DMS153 (cell line): ENCODE measurements around the gene KIF26B.
A peak's percentile ranks its signal among the peaks of the same experiment; 100 is the strongest.

Source experiments
- DNase-seq: peaks from one replicate; lab custom pipeline; 2025; lab: John Stamatoyannopoulos, UW

Gene KIF26B

DNA sequence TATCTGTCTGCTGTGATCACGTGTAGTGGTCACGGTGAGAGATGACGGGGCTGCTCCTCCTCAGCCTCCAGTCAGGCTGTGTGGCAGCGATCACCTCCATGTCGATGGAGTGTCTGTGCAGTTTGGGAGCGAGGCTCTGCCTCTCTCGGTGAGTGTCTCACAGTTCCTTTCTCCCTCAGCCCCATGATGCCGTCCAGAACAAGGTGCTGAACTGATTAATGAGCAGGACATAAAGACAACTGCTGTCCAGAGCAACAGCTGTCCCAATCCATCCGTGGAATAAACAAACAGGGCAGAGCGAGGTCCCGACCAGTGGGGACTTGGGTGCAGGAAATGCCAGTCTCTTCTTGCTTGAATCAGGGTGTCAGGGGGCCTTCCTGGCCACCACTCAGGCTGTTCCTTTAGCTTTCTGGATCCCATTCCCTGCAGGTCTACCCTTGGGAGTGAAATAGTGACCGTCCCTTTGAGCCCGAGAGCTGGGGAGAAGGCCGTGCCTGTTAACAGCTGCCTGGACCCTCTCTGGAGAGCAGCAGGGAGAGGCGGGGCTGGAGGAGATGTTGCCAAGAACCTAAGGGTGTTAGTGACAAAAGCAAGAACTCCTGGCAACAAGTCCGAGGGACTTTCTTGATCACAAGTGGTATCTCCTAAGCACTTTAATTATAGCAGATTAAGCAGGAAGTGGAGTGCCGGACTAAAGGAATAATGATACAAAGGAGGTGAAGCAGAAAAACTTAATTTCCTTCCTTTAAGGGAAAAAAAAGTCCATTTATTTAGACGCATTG lies 443.9 kb downstream of the KIF26B start:
- no peak for DNase-seq

DNA sequence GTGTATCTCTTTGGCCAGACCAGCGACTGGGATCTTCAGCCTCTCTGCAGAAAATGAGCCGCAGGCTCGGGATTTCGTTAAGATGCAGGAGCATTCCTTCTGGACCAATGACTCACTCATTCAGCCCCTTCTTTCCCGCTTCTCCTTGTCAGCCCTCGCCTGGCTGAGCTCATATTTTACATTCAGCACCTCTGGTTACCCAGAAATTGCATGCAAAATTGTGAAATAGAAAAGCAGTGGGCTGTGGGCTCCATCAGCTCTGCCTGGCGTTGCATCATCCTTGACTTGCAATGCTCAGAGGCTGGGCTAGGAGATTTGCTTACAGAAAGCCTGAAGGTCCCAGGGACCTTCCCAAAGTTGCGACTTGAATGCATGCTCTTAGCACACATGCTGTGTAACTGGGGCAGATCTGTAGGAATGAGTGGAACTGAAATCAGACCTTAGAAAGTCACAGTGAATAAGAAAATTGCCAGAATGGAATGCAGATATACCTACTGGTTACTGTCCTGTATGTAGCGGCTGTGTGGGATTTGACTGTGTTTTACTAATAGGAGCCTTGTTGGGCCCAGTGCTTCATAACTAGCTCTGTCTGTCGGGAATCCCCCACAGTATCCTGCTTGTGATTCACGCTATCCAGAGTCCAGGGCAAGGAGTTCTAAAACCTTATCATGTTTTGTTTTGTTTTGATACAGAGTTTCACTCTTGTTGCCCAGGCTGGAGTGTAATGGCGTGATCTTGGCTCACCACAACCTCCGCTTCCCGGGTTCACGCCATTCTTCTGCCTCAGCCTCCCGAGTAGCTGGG lies 444.8 kb downstream of the KIF26B start:
- DNase-seq, result no peak

DNA sequence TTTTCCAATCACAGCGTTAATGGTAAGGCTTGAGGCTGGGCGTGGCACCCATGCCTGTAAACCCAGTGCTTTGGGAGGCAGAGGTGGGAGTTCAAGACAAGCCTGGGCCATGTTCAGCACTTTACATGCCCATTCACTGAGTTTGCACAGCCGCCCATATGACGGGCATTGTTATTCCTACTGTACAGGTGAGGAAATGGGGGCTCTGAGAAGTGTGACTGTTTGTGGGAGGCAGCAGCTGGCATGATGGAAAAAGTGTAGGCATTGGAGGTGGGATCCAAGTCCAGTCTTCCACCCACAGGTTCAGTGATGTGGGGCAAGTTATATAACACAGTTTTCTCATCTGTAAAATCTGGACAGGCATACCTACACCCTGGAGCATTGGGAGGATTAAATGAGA lies 445.9 kb downstream of the KIF26B start:
- DNase-seq, result no peak

DNA sequence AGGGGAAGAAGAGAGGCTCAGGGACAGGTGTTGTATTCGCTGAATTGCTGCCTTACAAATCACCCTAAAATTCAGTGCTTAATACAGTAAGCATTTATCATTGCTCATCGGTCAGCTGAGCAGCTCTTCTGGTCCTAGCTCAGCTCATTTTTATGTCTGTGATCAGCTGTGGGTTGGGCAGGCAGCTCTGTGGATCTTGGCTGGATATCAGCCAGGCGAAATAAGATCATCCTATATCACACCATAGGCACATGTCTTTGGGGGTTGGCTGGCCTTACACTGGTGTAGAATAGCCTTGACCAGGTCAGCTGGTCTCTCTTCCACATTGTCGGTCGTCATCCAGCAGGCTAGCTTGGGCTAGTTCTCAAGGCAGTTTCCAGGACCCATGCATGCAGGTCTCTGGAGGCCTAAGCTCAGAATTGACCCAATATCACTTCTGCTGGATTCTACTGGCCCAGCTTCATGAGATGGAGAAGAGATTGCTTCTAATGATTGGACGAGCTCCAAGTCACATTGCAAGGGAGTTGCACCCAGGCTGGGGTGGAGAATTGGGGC lies 448.6 kb downstream of the KIF26B start:
- DNase-seq, result no peak

DNA sequence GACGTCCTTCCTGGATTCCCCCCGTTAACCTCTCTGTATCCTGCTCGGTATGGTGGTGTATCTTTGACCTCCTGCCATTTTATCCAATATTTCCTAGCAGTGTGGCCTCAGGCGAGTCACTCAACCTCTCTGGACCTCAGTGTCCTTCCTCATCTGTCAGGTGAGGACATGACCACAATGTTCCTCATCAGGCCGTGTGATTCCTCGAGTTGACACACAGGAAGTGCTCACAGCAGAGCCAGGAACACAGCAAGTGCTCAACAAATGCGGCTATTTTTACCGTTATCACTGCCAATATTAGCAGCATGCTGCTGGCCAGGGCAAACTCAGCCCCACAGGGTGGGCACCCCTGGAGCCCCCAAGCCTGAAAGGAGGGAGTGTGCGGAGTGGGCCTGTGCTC lies 450.2 kb downstream of the KIF26B start:
- no peak for DNase-seq

DNA sequence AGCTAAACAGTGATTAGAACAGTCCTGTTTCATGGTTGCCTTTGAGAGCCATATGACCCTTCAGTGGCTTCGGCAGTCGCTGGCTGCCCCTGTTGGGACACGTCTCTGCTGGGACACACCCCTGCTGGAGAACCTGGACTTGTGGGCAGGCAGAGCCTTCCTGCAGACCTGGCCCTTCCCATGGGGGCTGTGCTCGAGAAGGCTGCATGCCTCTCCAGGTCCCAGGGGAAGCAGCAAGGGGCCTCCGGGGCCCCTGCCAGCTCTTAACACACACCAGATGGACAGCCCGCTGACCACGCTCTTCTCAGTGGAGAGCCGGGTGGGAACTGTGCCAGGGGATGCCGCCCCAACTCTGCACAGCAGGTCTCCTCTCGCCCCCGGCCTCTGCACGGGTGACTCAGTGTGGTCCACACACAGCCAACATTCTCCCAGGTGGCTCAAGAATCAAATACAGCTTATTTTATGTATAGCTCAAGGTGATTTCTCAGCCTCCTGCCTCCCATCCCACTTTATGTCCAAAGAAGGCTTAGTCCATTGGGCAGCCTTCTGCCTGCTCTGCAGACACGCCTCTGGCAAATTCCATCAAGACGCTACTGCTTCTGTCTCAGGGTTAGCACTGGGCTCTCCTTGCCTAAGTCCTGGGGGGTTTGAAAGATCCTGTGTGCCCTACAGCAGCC lies 450.8 kb downstream of the KIF26B start:
- no peak for DNase-seq

DNA sequence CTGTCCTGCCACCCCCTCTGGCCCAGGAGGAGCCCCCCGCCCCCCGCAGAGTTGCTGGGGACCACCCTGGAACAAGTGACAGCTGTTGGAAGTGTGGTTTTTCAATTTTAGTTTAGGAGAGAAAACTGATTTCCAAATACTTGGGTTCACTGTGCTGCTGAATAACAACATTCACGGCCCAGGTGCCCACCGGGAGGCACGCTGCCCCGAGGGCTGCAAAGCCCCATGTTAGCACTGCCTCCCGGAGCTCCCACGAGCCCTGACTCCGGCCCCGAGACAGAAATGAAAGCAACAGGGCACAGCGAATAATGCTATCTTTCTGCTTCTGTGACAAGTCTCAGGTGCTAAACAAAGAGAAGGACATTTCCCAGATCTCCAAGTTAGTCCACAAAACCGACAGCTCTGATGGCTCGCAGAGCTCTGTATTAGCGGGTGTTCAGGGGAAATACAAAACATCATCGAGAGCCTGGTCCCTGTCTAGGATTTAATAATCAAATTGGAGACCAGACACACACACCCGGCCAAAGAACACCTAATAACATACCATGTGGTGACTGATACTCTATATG lies 451.5 kb downstream of the KIF26B start:
- DNase-seq, result no peak

DNA sequence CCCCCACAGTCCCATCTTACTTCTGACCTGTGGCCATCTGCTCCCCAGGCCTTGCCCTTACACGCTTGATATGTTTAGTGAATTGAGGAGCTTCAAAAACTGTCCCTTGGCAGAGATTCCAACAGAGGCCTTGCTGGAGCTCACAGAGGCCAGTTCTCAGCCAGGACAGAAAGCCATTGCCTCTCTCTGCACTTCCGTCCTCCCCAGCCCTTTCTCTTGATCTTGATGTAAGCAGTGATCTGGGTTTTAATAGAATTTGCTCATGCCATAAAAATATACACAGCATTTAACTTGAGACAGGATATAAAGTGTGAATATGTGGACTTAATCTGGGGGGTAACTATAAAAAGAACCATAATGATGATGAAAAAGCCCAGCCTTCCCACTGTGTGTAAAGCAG lies 453.5 kb downstream of the KIF26B start:
- no peak for DNase-seq

DNA sequence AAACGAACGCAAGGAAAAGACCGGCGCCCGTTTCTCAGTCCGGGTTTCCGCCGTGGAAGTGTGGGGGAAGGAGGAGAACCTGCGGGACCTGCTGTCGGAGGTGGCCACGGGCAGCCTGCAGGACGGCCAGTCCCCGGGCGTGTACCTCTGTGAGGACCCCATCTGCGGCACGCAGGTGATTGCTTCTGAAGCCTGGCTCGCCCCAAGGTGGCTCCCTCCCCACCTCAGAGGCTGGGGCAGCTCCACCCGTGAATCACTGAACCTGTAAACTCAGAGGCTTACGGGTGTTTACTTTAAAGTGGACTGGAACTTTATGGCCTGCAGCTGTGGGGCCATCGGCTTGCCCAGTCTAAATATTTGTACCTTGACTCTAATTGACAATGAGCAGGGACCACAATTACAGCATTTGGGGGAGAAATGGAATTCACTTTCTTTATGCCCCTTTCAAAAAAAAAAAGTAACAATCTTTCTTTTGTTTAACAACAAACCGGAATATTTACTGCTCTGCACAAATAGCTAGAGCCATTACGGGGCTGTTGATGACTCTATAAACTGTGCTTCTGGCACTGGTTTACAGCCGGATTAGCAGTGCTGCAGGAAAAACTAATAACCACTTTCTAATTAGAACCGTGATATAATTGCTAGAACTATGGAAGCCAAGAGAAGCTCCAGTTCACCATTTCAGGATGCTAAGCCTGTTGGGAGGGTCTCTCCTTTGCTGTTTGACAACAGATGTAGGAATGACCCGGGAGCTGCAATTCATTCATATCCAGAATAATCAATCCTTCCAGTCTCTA lies 454.8 kb downstream of the KIF26B start:
- DNase-seq, result no peak

DNA sequence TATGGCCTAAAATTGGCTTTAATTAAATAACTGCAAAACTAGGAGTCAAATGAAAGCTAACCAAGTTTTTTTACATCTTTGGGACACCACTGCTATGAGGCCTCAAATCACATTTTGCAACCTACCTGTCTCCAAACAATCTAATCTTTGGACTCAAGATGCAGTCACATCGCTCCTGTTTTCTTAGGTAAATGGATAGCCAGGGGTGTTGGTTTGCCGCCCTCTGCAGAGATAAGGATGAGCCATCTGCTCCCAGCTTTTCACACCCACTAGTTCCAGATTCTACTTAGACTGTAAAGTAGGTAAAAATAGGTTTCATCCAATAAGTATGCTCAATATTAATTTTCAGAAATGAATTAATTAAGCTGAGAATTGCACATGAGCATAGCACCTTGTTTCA lies 456.5 kb downstream of the KIF26B start:
- no peak for DNase-seq

DNA sequence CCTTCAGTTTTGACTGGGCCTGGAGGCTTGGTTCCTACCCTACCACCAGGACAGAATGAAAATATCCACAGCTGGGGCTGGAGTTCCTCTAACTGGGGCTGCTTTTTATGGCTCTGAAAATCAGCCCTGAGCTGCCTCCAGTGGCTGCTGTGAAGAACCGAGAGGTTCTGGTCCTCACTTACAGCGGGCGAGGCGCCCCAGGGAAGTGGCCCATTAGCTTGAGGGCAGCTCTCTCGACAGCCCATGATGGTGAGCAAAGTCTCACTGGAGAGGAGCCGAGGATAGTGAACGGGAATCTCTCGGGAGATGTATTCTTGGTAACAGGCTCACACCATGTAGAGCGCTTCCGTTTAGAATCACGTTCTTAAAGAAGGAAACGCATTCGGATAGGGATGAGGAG lies 459.7 kb downstream of the KIF26B start:
- DNase-seq, result no peak

DNA sequence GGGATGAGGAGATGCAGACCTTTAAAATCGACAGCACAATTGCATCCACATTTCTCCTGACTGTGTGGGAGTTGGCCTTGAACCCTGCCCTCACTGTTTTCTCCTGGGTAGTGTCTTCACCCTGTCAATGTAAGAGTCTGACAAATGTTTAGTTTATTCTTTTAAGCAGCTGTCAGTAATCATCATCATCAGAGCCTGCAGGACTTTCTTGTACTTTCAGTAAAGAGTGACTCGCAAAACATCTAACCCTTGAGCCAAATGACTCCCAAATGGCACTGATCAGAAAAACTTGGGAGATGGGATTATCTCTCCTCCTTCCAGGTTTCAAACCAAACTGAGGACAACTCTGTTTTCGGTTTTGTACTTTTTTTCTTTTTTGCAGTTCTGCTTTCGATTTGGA lies 460.2 kb downstream of the KIF26B start:
- DNase-seq, result no peak

DNA sequence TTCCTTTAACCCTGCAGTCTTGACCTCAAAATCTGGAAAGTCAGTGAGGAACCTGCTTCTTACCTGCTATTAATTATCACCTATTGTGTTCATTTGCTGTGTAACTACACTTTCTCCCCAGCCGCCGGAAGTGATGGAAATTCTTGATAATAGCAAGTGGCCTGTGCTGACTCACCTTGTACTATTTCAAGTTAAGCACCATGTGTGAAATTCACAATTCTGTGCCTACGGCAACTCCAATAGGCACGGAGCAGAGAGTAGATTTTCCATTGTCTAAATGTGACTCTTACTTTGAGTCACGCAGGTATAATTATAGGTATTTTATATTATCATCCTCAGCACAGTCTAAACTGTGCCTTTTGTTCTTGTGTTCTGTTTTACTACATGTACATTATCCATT lies 466.8 kb downstream of the KIF26B start:
- DNase-seq, result peak; percentile 31

DNA sequence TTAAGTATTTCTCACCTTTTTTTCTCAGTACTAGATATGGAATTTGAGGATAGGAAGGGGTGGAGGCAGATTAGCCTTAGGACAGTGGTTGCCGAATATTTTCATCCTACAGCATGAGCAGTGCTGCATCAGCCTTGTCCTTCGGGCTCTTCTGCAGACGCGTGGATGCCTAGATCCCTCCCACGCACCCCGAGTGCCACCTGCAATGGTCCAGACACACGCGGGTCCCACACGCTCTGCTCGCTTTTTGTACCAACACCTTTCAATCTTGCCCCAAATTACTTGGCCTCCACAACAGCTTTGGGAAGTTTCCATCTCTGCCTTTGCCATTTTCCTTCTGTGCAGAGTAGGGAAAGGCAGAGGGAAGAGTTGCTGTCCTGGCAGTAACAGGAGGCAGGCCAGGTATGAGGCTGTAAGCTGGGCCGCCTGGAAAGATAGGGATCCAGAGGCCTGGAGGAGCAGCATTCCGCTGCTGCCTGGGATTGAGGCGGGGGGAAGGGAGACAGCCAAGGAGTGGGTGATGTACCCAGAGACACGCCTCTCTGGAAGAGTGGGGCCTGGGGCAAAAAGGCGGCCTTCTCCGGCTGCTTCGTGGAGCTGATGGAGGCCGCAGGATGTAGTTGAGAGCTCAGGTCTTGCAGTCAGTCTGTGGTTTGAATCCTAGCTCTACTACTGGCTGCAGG lies 467.7 kb downstream of the KIF26B start:
- DNase-seq, result no peak

DNA sequence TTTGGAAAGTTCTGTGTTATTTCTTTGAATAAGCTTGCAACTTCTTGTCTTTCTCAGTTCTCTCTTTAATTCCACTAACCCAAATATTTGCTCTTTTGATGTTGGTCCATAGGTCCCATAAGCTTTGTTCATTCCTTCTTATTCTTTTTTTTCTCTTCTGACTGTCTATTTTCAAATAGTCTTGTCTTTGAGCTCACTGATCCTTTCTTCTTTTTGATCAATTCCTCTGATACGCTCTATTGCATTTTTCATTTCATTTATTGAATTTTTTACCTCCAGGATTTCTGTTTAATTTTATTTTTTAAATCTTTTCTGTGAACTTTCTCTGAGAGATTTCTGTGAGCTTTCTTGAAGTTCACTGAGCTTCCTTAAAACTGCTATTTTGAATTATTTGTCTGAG lies 486.6 kb downstream of the KIF26B start:
- DNase-seq, result no peak

DNA sequence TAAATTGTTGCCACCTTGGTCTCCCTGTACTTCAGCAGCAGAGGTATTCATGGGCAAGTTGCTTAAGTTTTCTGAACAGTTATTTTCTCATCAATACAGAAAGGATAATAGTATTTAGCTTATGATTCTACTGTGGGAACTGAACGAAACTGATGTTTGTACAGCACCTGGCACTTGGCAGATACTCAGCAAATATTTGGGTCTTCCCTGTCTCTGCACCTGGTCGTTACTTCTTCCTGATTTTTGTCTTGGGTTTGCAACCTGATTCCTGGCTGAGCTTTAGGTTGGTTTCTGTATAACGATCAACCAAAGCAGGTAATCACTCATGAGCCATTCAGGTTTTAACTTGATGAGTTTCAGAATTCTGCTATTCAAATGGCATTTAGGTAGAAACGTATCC lies 490.6 kb downstream of the KIF26B start:
- DNase-seq, result no peak

DNA sequence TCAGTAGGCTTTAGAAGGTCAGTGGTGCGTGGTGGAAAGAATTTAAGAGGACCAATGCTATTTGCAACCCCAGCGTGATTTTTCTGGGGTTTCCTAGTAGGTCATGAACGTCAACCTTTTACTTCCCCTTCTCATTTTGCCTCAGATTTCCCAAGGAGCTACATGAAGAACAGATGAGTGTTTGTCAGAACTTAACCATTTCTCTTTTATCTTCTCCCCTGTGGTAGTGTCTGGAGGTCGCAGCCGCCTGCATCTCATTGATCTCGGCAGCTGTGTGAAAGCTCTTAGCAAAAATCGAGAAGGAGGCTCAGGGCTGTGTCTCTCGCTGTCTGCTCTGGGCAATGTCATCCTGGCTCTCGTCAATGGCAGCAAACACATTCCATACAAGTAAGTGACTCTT lies 491.1 kb downstream of the KIF26B start:
- no peak for DNase-seq

DNA sequence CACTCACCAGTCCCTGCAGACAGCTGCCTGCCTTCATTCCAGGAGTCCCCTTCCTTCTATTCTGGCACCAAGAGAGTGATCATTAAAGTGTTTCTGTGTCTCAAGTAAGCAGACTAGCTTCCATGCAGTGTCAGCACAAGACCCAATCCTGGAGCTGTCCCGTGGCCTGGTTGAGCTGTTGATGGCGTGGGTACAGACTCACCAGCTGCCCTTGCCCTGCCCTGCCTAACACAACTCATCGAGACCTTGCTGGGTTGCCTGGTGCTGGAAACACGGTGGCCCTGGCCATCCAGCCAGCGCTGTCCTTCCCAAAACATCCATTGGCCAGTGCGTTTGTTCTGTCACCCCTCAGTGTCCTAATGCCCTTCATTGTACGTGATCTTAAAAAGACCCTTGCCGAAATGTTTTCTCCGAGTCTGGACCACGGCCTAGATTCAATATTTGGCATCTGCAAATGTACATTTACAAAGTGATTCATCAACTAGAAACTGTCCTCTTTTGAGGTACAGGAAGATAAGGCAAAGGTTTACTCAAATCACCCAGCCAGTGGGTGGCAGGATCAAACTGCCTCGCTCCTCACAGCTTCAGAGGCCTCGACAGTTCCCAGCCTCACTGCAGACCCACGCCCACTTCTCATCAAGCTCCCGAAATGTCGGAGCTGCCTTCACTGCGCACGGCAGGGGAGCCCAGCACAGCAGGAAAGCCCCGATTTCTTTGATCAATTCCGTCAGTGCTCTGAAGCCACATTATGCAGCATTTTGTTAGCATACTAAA lies 494.2 kb downstream of the KIF26B start:
- DNase-seq, result no peak

DNA sequence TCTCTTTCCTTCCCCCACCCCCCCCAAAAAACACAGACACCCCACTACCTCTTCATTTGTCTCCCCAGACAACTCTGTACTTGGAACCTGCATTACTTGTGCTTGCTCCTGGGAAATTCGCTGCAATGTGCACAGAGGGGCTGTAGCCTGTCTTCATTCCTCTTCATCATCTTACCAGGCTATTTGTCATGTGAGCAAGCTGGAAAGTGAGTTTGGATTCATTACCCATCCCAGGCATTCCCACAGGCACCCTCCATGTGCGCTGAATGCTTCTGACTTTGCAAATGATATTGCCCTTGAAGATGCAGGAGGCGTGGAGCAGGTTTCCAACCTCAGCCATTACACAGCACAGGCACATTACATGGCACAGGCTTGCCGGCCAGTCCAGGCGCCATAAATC lies 494.9 kb downstream of the KIF26B start:
- no peak for DNase-seq

DNA sequence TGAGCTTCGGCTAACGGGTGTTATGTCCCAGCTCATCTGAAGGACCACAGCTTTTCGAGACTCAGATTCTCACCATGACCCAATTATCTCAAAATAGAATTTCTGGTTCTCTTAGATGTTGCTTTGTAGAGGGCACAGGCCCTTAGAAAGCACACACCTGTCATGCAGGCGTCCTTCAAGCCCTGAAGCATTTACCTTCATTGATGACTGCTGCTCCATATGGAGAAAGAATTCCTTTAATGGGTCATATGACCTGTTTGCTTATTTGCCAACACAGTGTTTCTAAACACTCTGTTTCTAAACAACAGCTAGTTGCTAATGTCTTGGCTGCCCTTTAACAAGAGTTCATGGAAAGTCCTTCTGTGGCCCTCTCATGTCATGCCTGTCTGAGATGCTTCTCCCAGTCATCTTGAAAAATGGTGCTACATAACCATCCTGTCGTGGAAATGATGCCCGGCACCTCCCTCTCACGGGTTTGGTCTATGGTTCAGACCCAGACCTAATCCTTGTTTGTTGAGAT lies 495.7 kb downstream of the KIF26B start:
- DNase-seq, result no peak
